ENCODE data around the gene ARHGAP10.
A peak's percentile ranks its signal among the peaks of the same experiment; 100 is the strongest.
"Not testable (repeated sequence)": the region's sequence is repeated elsewhere in the genome, so short reads cannot be mapped to it uniquely, and the experiment has no call there.

Gene ARHGAP10

GRCh38 chr4:147793569-147794313, 61.9 kb downstream of the ARHGAP10 start:
- DNase-seq (ENCODE audit: low read depth) = no peak

- no peak for DNase-seq (ENCODE audit: low read depth)
Observed at GRCh38 chr4:147794314-147794680, 62.4 kb downstream of the ARHGAP10 start.

- no peak for DNase-seq (ENCODE audit: low read depth)
Observed at GRCh38 chr4:147794787-147795413, 63.0 kb downstream of the ARHGAP10 start.

- not testable (repeated sequence) for DNase-seq (ENCODE audit: low read depth)
Observed at GRCh38 chr4:147799057-147799456, 67.2 kb downstream of the ARHGAP10 start.

- DNase-seq (ENCODE audit: low read depth) = peak; percentile 7
Observed at GRCh38 chr4:147799986-147800555, 68.2 kb downstream of the ARHGAP10 start.

- DNase-seq (ENCODE audit: low read depth) = no peak
Observed at GRCh38 chr4:147801820-147802219, 69.9 kb downstream of the ARHGAP10 start.

GRCh38 chr4:147802346-147802745, 70.5 kb downstream of the ARHGAP10 start:
- no peak for DNase-seq (ENCODE audit: low read depth)

- DNase-seq (ENCODE audit: low read depth) = no peak
Observed at GRCh38 chr4:147805946-147806345, 74.1 kb downstream of the ARHGAP10 start.

GRCh38 chr4:147808447-147808846, 76.6 kb downstream of the ARHGAP10 start:
- no peak for DNase-seq (ENCODE audit: low read depth)

GRCh38 chr4:147809211-147809610, 77.3 kb downstream of the ARHGAP10 start:
- DNase-seq (ENCODE audit: low read depth) = no peak

- no peak for DNase-seq (ENCODE audit: low read depth)
Observed at GRCh38 chr4:147811878-147812277, 80.0 kb downstream of the ARHGAP10 start.

- DNase-seq (ENCODE audit: low read depth) = no peak
Observed at GRCh38 chr4:147813109-147813773, 81.4 kb downstream of the ARHGAP10 start.

GRCh38 chr4:147813973-147814372, 82.1 kb downstream of the ARHGAP10 start:
- DNase-seq (ENCODE audit: low read depth) = no peak

- DNase-seq (ENCODE audit: low read depth) = no peak
Observed at GRCh38 chr4:147814376-147814775, 82.5 kb downstream of the ARHGAP10 start.

- no peak for DNase-seq (ENCODE audit: low read depth)
Observed at GRCh38 chr4:147815741-147816140, 83.9 kb downstream of the ARHGAP10 start.

GRCh38 chr4:147816382-147817254, 84.7 kb downstream of the ARHGAP10 start:
- DNase-seq (ENCODE audit: low read depth) = no peak

- DNase-seq (ENCODE audit: low read depth) = no peak
Observed at GRCh38 chr4:147820975-147821374, 89.1 kb downstream of the ARHGAP10 start.

- no peak for DNase-seq (ENCODE audit: low read depth)
Observed at GRCh38 chr4:147821555-147821954, 89.7 kb downstream of the ARHGAP10 start.

GRCh38 chr4:147822128-147822527, 90.2 kb downstream of the ARHGAP10 start:
- DNase-seq (ENCODE audit: low read depth) = no peak

- no peak for DNase-seq (ENCODE audit: low read depth)
Observed at GRCh38 chr4:147823130-147823529, 91.2 kb downstream of the ARHGAP10 start.

- DNase-seq (ENCODE audit: low read depth) = no peak
Observed at GRCh38 chr4:147824316-147824715, 92.4 kb downstream of the ARHGAP10 start.

GRCh38 chr4:147824884-147825283, 93.0 kb downstream of the ARHGAP10 start:
- no peak for DNase-seq (ENCODE audit: low read depth)
